ENCODE data around the gene PPID.

Gene PPID

DNA sequence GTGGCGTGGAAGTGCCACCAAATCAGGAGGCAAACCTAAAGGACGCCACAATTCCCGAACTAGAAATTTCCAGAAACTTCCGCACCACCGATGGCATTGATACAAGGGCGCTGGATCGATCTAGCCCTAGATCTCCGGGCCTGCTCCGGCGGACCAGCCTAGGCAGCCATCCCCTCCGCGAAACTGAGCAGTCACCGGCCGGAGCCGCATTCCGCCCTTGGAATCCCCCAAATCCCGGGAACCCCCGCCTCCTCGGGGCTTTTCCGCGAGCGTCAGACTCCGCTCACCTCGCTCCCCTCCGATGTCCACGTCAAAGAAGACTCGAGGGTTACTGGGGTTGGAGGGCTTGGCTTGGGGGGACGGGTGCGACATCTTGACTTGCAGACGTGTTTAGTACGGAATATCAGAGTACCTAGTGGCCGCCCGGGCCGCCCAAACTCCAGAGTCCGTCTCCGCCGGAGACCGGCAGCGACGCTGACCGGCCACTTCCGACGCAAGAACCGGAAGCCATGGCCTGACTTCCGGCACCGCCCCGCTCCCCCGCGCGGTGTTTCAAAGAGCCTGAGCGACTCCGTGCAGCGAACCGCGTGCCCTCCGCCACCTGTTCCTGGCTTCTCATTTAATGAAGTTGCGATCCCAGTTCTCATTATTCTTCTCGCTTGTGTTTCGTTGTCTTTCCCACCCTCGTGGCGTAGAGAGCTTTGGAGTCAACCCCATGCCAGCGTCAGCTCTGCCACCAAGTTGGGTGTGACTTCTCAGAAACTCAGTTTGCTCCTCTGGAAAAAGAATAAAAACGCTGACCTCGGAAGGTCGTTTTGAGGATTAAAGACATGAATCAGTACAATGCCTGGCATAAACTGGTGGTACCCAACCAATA is at the start of gene PPID:
PPID (minus strand) TSS at position 480 of the 877 bp plus-strand sequence; CDS start at position 372, 108 bp downstream.
- TF ChIP-seq, protein P1, sequence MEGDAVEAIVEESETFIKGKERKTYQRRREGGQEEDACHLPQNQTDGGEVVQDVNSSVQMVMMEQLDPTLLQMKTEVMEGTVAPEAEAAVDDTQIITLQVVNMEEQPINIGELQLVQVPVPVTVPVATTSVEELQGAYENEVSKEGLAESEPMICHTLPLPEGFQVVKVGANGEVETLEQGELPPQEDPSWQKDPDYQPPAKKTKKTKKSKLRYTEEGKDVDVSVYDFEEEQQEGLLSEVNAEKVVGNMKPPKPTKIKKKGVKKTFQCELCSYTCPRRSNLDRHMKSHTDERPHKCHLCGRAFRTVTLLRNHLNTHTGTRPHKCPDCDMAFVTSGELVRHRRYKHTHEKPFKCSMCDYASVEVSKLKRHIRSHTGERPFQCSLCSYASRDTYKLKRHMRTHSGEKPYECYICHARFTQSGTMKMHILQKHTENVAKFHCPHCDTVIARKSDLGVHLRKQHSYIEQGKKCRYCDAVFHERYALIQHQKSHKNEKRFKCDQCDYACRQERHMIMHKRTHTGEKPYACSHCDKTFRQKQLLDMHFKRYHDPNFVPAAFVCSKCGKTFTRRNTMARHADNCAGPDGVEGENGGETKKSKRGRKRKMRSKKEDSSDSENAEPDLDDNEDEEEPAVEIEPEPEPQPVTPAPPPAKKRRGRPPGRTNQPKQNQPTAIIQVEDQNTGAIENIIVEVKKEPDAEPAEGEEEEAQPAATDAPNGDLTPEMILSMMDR (IDR thresholded peaks at IDR 0.05; ENCODE audit: extremely low read depth, missing control alignments): no peak
- DNase-seq (ENCODE audit: low spot score): peak; percentile 86

DNA sequence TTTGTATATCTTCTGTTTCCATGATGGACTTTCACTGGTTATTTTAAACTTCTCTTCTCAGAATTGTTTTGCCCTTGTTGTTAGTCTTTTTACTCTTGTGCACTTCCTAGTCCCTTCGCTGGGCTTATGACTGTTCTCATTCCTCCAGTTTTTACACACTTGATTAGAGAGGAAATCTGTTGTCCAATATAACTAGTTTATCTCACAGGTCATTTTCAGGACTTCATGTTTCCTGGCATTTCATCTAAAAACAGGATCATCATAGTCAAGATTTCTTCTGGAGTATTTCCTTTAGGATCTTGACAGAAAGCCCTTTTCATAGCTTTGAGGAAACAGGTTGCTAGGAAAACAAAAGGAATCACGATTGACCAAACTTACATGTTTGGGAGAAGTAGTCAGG is 48.6 kb upstream of the PPID start:
- no peak for DNase-seq (ENCODE audit: low spot score)
- TF ChIP-seq, protein P1 (IDR thresholded peaks at IDR 0.05; ENCODE audit: extremely low read depth, missing control alignments): no peak

DNA sequence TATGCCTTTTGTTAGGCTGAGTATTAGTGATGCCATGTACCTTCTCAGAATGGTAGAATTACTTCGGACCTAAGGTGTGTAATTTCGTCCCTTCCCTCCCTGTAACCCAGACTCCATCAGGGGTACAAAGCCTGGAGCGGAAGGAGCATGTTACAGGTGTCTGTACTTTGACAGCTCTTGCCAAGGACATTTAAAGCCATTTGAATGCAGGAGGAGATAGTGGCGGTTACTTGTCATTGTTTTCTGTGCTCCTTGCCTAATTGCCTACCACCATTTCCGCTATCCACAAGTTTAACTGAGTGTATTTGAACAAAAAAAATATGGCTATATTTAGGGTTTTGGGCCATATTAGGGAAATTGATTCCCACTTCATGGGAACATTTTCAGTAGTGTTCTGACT is 47.5 kb upstream of the PPID start:
- TF ChIP-seq, protein P1 (IDR thresholded peaks at IDR 0.05; ENCODE audit: extremely low read depth, missing control alignments): no peak
- DNase-seq (ENCODE audit: low spot score): no peak

DNA sequence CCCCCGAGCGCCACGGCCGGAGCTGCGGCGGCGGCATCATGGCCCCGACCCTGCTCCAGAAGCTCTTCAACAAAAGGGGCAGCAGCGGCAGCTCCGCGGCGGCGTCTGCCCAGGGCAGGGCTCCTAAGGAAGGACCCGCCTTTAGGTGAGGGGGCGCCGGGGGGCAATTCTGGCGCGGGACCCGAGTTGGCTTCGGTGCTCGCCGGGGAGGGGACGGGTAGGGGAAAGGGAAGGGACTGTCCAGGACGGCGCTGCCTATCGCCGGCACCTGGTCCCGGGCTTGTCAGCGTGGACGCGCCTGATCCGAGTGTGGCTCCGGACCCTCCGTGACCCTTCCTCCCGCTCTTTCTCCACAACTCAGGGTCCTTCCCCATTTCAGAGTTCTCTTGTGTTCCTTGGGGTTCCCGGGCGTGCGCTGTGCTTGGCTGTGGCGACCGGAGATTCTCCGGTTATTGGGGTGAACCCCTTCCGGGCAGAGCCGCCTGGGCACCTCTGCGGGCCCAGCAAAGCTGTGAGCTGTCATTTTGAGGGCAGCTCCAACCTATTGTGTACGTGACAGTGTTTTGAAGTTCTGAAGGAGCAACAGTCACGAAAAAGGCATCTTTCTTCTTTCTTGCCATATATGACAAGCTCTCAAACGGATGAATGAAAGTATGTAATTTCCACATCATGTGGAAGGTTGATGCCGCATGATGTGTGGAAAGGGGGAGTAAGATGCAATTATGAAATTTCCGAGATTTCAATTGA is 46.2 kb upstream of the PPID start:
- DNase-seq (ENCODE audit: low spot score): peak; percentile 47
- TF ChIP-seq, protein P1 (IDR thresholded peaks at IDR 0.05; ENCODE audit: extremely low read depth, missing control alignments): no peak

DNA sequence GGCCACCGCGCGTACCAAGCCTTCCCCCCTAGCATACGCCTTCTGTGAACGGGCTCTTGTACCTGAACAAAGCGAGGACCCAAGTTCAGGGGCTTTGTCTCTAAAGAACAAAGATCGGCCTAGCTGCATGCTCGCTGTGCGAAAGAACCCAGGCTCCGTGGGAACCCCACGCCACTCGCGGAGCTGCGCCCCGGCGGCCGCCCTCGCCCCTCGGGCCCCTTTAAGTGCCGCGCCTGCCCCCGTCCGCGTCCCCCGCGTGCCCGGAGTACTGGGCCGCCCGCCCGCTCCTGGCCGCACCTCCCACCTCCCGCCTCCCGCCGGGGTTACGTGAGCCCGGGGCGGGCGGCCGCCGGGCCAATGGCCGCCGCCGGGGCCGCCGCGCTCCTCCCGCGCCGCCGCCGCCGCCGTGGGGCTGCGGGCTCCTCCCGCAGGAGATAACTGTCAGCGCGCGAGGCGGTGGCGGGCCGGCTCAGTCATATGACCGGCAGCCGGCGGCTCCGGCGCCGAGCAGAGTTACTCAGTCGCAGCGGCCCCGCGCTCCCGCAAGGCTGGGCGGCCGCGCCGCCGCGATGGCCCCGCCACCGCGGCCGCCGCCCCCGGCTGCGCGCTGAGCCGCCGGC is 45.5 kb upstream of the PPID start, which contains the start of gene FNIP2:
FNIP2 (plus strand) TSS at position 472 of the 620 bp plus-strand sequence. CDS start 187 bp downstream, outside the sequence.
- peak; percentile 93 for DNase-seq (ENCODE audit: low spot score)
- TF ChIP-seq, protein P1 (IDR thresholded peaks at IDR 0.05; ENCODE audit: extremely low read depth, missing control alignments): no peak

DNA sequence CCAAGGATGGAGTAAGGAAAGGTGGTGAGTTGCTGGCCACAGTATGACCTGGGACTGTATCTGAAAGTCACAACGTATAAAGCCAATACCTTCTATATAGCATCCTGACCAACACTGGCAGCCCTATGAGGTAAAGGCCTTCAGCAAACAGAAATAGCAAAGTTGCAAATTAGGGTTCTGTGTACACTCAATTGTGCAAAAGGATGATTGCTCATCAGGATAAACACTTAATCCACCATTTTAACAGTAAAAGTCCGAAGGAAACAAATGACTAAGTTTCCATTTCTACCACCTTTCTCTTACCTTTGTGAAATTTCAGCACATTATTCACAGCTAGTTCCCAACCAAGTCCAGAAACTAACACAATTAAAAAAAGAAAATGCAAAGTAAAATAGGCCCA is 44.3 kb upstream of the PPID start:
- DNase-seq (ENCODE audit: low spot score): no peak
- TF ChIP-seq, protein P1 (IDR thresholded peaks at IDR 0.05; ENCODE audit: extremely low read depth, missing control alignments): no peak

Data from GM20000 (cell line).